DMS 273 (cell line): Measurements from ENCODE around the gene JUNB.
"Not testable (repeated sequence)": the region's sequence is repeated elsewhere in the genome, so short reads cannot be mapped to it uniquely, and the experiment has no call there.

ENCODE experiments used
- DNase-seq: peaks from one replicate; lab custom pipeline; 2025; ENCODE audit not compliant: unreplicated experiment; lab: John Stamatoyannopoulos, UW

The JUNB gene

GRCh38 chr19:12802267-12803106, 11.2 kb downstream of the JUNB start:
- no peak for DNase-seq

- no peak for DNase-seq
These were observed 12.8 kb downstream of the JUNB start for GRCh38 chr19:12804051-12804450.

- peak; percentile 97 for DNase-seq
These were observed 15.2 kb downstream of the JUNB start, which contains the start of gene RNASEH2A for GRCh38 chr19:12806242-12807081. Gene RNASEH2A, plus strand, starts transcription at chr19:12806584. Its CDS starts 90 bp downstream, at chr19:12806674.

DNA sequence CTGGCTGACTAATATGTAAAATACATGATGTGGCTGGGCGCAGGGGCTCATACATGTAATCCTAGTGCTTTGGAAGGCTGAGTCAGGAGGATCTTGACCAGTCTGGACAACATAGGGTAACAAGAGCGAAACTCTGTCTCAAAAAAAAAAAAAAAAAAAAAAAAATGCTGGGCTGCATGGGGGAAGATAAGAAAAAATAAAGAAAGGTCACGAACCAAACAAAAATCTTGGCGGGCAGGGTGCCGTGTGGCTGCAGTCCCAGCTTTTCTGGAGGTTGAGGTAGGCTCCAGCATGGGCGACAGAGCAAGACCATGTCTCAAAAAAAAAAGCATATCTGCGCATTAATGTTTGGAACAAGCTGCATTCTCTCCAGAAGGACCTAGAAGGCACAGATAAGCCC, 23.8 kb downstream of the JUNB start:
- no peak for DNase-seq

- not testable (repeated sequence) for DNase-seq
These were observed 25.9 kb downstream of the JUNB start for GRCh38 chr19:12817188-12817587.

GRCh38 chr19:12817810-12818209, 26.5 kb downstream of the JUNB start:
- DNase-seq = not testable (repeated sequence)

DNA sequence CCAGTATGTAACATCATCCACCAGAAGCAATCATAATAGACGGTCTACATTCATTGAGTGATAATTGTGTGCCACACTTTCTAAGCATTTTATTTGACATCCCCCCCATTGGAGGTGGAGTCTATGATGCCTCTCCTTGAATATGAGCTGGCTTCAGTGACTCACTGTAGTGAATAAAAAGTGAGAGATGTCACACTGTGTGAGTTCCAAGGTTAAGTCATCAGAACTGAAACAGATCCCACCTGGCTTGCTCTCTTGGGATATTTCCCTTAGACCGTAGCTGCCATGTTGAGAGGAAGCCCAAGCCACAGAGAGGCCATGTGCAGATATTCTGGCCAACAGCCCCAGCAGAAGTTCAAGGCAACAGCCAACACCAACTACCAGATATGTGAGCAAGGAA, 30.5 kb downstream of the JUNB start:
- no peak for DNase-seq

- DNase-seq = no peak
These were observed 34.2 kb downstream of the JUNB start for GRCh38 chr19:12825254-12826131.

DNA sequence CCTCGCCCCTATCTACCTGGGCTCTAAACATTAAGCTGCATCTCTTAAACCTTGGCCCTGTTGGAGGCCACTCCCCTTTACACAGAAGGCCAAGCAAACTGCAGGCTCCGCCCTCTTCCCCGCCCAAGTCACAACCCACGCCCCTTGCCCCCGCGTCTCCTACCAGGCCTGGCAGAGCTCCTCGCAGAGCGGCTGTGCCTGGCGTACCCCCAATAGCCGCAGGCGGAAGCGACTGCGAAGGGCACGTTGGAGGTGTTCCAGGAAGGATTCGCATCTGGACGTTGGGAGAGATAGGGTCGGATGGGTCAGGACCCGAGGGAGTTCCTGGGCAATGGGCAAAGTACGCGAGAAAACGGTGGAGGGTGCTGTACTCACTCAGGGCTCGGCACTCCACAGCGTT, 37.2 kb downstream of the JUNB start:
- DNase-seq = peak; percentile 89

GRCh38 chr19:12833418-12833737, 42.1 kb downstream of the JUNB start:
- peak; percentile 53 for DNase-seq

GRCh38 chr19:12833738-12834565, 42.7 kb downstream of the JUNB start:
- DNase-seq = peak; percentile 80

DNA sequence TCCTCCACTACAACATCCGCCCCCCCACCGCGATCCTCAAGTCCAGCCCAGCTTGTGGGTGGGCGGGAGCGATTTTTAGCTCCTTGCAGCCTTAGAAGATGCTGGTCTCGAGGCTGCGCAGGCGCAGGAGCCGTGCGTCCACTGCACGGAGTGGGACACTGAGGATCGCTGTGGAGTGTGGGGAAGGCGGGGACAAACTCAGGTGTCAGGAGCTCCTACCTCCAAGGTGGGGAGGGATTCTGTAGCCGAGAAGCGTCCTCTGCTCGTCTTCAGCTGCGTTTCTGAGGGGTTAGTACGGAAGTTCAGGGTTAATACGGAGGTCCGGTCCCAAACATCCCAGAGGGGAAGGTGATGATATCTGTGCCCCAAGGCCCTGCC, 43.3 kb downstream of the JUNB start, which contains the start of gene RTBDN:
Gene RTBDN, minus strand, starts transcription at position 14 of the 378 bp plus-strand sequence. CDS start 4,600 bp downstream, outside the sequence.
- DNase-seq = peak; percentile 64

GRCh38 chr19:12834976-12835757, 43.9 kb downstream of the JUNB start:
- DNase-seq = peak; percentile 85

GRCh38 chr19:12836529-12836863, 45.2 kb downstream of the JUNB start:
- DNase-seq = no peak

GRCh38 chr19:12837225-12837624, 45.9 kb downstream of the JUNB start:
- no peak for DNase-seq

- DNase-seq = peak; percentile 90
These were observed 47.0 kb downstream of the JUNB start, which contains the start of gene MAST1 for GRCh38 chr19:12838182-12838885. Gene MAST1, plus strand, starts transcription at chr19:12838515. Its CDS starts 58 bp downstream, at chr19:12838573.

DNA sequence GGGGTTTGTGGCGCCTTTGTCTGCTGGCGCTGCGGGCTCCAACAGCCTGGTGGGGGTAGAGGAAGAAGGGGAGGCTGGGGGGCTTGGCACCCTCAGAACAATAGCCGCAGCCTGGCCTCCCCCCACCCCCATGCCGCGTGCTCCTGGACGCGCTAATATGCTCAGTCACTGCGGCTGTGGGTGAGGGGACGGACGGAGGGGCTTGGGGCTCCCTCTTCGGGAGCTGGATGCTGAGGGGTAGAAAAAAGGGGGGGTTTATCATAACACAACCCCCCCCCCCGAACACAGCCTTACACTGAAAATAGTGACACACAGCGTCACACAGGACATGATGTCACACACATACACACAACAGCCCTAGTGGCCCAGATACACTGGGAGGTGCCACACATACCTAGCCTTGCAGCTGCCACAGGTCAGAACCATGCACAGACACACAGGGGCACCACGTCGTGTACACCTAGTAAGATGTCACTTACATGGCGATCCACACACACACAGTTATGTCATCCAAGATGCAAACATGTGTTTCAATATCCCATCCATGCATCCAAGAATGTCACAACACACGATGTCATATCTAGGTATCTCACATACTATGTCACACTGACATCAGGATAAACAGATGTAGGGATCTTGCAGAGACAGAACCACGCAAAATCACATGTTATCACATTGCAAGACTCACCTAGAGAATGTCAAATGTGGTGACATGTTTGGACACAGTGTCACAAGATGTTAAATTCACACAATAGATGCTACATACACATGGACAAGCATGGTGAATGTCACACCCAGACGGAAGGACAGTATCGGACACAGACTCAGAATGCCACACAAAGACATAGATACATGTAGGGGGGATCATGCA, 47.8 kb downstream of the JUNB start:
- peak; percentile 42 for DNase-seq
